SK-N-SH (cell line): Measurements from ENCODE around the gene FHOD3. TPM values are rescaled to one million over a fixed set of nuclear protein-coding genes. Genes with fewer than 3 reads are reported as not detected.

Experiments
- CTCF ChIA-PET: fragments of 300-600, 350-600 bp; formaldehyde crosslinking; extraction: SDS; loops from one replicate; lab custom pipeline; 2021; lab: Yijun Ruan, JAX
- POLR2A ChIA-PET: fragments of 350-600 bp; sonication (Branson Sonifier 250); formaldehyde crosslinking; extraction: SDS; loops from one replicate; lab custom pipeline; 2020; ENCODE audit warnings: antibody characterized with exemption, inconsistent platforms; lab: Yijun Ruan, JAX
- DNase-seq: peaks from one replicate; pipeline ENCODE4 v3.0.0; 2012
- H2AFZ ChIP-seq: fragments of 200-600 bp; sonication (generic); 2 replicates; pipeline ENCODE4 v1.8.1; 2016; ENCODE audit warnings: antibody characterized with exemption, mild to moderate bottlenecking, low read depth
- H3F3A ChIP-seq: fragments of 200-600 bp; sonication (generic); replicated peaks from 2 replicates; pipeline ENCODE3; 2016; ENCODE audit warnings: antibody characterized with exemption, mild to moderate bottlenecking; ENCODE audit not compliant: insufficient read depth
- H3K27ac ChIP-seq, 2 experiments: fragments of 200-500 bp in 1 of 2; fragments of 200-600 bp in 1 of 2; sonication (Bioruptor generic) in 1 of 2; sonication (generic), shearing (Covaris generic) in 1 of 2; 2 replicates each; pipeline versions ENCODE4 v1.5.1 to v1.6.1; 2014 to 2016; ENCODE audit warnings: low read depth in 2 of 2, inconsistent platforms in 1 of 2, low read length in 1 of 2, mild to moderate bottlenecking in 1 of 2, mixed read lengths in 1 of 2
- H3K27me3 ChIP-seq: fragments of 200-600 bp; sonication (generic), shearing (Covaris generic); 2 replicates; pipeline ENCODE4 v1.6.1; 2016; ENCODE audit warnings: mixed run types; ENCODE audit not compliant: insufficient read depth
- H3K36me3 ChIP-seq, 2 experiments: fragments of 200-500 bp in 1 of 2; fragments of 200-600 bp in 1 of 2; sonication (Bioruptor generic) in 1 of 2; sonication (generic) in 1 of 2; replicated peaks in 1 of 2; 2 replicates each; pipeline versions ENCODE3 to v1.5.1; 2014 to 2016; ENCODE audit warnings: low read length in 1 of 2, mild to moderate bottlenecking in 1 of 2; ENCODE audit not compliant: insufficient read depth in 2 of 2, control insufficient read depth in 1 of 2
- H3K4me1 ChIP-seq, 2 experiments: fragments of 200-500 bp in 1 of 2; fragments of 200-600 bp in 1 of 2; sonication (Bioruptor generic) in 1 of 2; sonication (generic), shearing (Covaris generic) in 1 of 2; 2 replicates each; pipeline versions ENCODE4 v1.5.1 to v1.6.1; 2014 to 2016; ENCODE audit warnings: low read depth in 1 of 2, low read length in 1 of 2, mixed run types in 1 of 2; ENCODE audit not compliant: insufficient read depth in 2 of 2, control insufficient read depth in 1 of 2
- H3K4me2 ChIP-seq: fragments of 200-600 bp; sonication (generic), shearing (Covaris generic); 2 replicates; pipeline ENCODE4 v1.6.1; 2017; ENCODE audit warnings: mixed run types
- H3K4me3 ChIP-seq, 2 experiments: fragments of 200-500 bp in 1 of 2; fragments of 200-600 bp in 1 of 2; sonication (Bioruptor generic) in 1 of 2; sonication (generic), shearing (Covaris generic) in 1 of 2; 2 replicates each; pipeline versions ENCODE4 v1.5.1 to v1.8.1; 2014 to 2016; ENCODE audit warnings: low read depth in 2 of 2, inconsistent platforms in 1 of 2, low read length in 1 of 2, mild to moderate bottlenecking in 1 of 2, mixed read lengths in 1 of 2, moderate library complexity in 1 of 2
- H3K79me2 ChIP-seq: fragments of 200-600 bp; sonication (generic); 2 replicates; pipeline ENCODE4 v1.8.1; 2017; ENCODE audit warnings: mild to moderate bottlenecking; ENCODE audit not compliant: insufficient read depth
- H3K9ac ChIP-seq: fragments of 200-600 bp; sonication (generic); 2 replicates; pipeline ENCODE4 v1.6.1; 2017; ENCODE audit warnings: mixed run types
- H3K9me2 ChIP-seq: fragments of 200-600 bp; sonication (generic); 2 replicates; pipeline ENCODE4 v1.6.1; 2017; ENCODE audit warnings: mixed run types
- H3K9me3 ChIP-seq: fragments of 200-600 bp; sonication (generic); 2 replicates; pipeline ENCODE4 v1.6.1; 2017; ENCODE audit warnings: mixed run types, mild to moderate bottlenecking, moderate library complexity
- H4K20me1 ChIP-seq: fragments of 200-600 bp; sonication (generic); 2 replicates; pipeline ENCODE4 v1.6.1; 2017; ENCODE audit warnings: mild to moderate bottlenecking, mixed run types; ENCODE audit not compliant: insufficient read depth
- CHD2 ChIP-seq: fragments of 150-350 bp; IDR thresholded peaks from 2 replicates; pipeline ENCODE4 v1.6.1; 2018; ENCODE audit warnings: low read length; ENCODE audit not compliant: partially characterized antibody
- ELF1 ChIP-seq: IDR thresholded peaks from 2 replicates; pipeline ENCODE4 v1.4.0; 2012
- EP300 ChIP-seq, 2 experiments: IDR thresholded peaks; 2 replicates each; pipeline versions ENCODE4 v1.4.0 to v1.6.1; 2012; ENCODE audit warnings: borderline replicate concordance in 1 of 2, low read depth in 1 of 2, low read length in 1 of 2
- FOSL2 ChIP-seq: IDR thresholded peaks from 2 replicates; pipeline ENCODE4 v1.4.0; 2012; ENCODE audit warnings: low read depth, mild to moderate bottlenecking, moderate library complexity, borderline replicate concordance
- JUND ChIP-seq: IDR thresholded peaks from 2 replicates; pipeline ENCODE4 v1.4.0; 2012
- POLR2AphosphoS5 ChIP-seq: IDR thresholded peaks from 2 replicates; pipeline ENCODE4 v1.6.1; 2012; ENCODE audit warnings: low read depth, low read length
- RAD21 ChIP-seq: IDR thresholded peaks from 2 replicates; pipeline ENCODE4 v1.6.1; 2012; ENCODE audit warnings: mild to moderate bottlenecking, low read length
- RCOR1 ChIP-seq: fragments of 150-350 bp; IDR thresholded peaks from 2 replicates; pipeline ENCODE4 v1.6.1; 2017; ENCODE audit warnings: antibody characterized with exemption, low read length
- TEAD4 ChIP-seq: IDR thresholded peaks from 2 replicates; pipeline ENCODE4 v1.4.0; 2012; ENCODE audit warnings: mild to moderate bottlenecking, borderline replicate concordance; ENCODE audit not compliant: insufficient read depth
- YY1 ChIP-seq: IDR thresholded peaks from 2 replicates; pipeline ENCODE4 v1.4.0; 2012; ENCODE audit warnings: low read depth, mild to moderate bottlenecking
- WGBS: methylation state at CpG from one replicate; pipeline ENCODE4 v1.1.6; 2017; ENCODE audit warnings: low lambda C conversion rate; 5-methylcytosine and 5-hydroxymethylcytosine counted together
- polyA plus RNA-seq, 3 experiments: library from polyadenylated mRNA; depleted of rRNA; stranded (reverse); fragments of >200 nt; gene quantifications; 2 replicates each; pipeline ENCODE4 v1.2.3, GENCODE V29; 2012
- TF ChIP-seq, protein P1 (sequence below): IDR thresholded peaks from 2 replicates; pipeline ENCODE4 v1.4.0; 2012; ENCODE audit warnings: low read depth, borderline replicate concordance
- TF ChIP-seq, protein P2 (sequence below): fragments of 150-350 bp; IDR thresholded peaks from 2 replicates; pipeline ENCODE4 v1.6.1; 2017; ENCODE audit warnings: antibody characterized with exemption, low read length, low read depth, borderline replicate concordance
- TF ChIP-seq, protein P3 (sequence below): IDR thresholded peaks from 2 replicates; pipeline ENCODE4 v1.4.0; 2012; ENCODE audit warnings: low read depth, borderline replicate concordance
- TF ChIP-seq, protein P4 (sequence below): IDR thresholded peaks from 2 replicates; pipeline ENCODE4 v1.6.1; 2012; ENCODE audit warnings: mild to moderate bottlenecking, low read depth, low read length, moderate library complexity

Gene FHOD3
- polyA plus RNA-seq, 1 of the 3 experiments (the other 2 are of a cell fraction): 10.9 TPM

DNA sequence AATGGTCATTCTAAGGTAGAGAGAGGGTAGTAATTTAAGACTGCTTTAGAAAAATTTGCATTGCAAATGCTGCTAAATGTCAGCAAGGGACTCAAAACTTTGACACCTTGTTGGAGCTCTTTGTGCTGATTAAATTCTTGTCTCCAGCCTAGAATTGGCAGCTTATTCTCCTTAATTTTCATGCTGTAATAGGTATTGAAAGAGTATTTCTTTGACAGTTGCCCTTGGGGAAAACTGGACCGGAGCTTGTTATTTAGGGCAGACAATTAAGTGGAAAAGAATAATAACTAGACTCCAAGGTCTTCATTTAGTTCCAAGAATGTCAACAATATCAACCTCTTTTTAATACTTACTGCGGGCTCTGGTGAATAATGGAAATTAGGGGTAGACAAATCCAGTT is 267.3 kb downstream of the FHOD3 start:
- Histone ChIP-seq H3K79me2 (no peaks in the 10 kb centered on the region), H3K27ac (no peak overlapping the region), H3K4me1 (peaks cover 0 to 2% of the 10 kb centered on the region in 2 experiments; a peak in 1 of 4 replicates), H3K4me2 (no peak overlapping the region), H3K9me2 (no peaks in the 10 kb centered on the region), H2AFZ (no peak overlapping the region), H3F3A (no peaks in the 10 kb centered on the region), H3K4me3 (no peak overlapping the region), H3K9ac (no peak overlapping the region), H3K36me3 (no peaks in the 10 kb centered on the region), H3K9me3 (no peaks in the 10 kb centered on the region), H3K27me3 (no peaks in the 10 kb centered on the region), H4K20me1 (no peaks in the 10 kb centered on the region)
- TF ChIP-seq CHD2 (no peak), FOSL2 (no peak), RCOR1 (no peak), ELF1 (no peak), TEAD4 (no peak), POLR2AphosphoS5 (no peak), YY1 (no peak), RAD21 (no peak), EP300 (IDR thresholded peaks at IDR 0.05; ENCODE audit: borderline replicate concordance in 1 of 2, low read depth in 1 of 2, low read length in 1 of 2) (no peak), JUND (no peak)
- TF ChIP-seq, protein P1, sequence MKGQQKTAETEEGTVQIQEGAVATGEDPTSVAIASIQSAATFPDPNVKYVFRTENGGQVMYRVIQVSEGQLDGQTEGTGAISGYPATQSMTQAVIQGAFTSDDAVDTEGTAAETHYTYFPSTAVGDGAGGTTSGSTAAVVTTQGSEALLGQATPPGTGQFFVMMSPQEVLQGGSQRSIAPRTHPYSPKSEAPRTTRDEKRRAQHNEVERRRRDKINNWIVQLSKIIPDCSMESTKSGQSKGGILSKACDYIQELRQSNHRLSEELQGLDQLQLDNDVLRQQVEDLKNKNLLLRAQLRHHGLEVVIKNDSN: no peak
- TF ChIP-seq, protein P2, sequence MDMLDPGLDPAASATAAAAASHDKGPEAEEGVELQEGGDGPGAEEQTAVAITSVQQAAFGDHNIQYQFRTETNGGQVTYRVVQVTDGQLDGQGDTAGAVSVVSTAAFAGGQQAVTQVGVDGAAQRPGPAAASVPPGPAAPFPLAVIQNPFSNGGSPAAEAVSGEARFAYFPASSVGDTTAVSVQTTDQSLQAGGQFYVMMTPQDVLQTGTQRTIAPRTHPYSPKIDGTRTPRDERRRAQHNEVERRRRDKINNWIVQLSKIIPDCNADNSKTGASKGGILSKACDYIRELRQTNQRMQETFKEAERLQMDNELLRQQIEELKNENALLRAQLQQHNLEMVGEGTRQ: no peak
- TF ChIP-seq, protein P3, sequence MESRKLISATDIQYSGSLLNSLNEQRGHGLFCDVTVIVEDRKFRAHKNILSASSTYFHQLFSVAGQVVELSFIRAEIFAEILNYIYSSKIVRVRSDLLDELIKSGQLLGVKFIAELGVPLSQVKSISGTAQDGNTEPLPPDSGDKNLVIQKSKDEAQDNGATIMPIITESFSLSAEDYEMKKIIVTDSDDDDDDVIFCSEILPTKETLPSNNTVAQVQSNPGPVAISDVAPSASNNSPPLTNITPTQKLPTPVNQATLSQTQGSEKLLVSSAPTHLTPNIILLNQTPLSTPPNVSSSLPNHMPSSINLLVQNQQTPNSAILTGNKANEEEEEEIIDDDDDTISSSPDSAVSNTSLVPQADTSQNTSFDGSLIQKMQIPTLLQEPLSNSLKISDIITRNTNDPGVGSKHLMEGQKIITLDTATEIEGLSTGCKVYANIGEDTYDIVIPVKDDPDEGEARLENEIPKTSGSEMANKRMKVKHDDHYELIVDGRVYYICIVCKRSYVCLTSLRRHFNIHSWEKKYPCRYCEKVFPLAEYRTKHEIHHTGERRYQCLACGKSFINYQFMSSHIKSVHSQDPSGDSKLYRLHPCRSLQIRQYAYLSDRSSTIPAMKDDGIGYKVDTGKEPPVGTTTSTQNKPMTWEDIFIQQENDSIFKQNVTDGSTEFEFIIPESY: no peak
- TF ChIP-seq, protein P4, sequence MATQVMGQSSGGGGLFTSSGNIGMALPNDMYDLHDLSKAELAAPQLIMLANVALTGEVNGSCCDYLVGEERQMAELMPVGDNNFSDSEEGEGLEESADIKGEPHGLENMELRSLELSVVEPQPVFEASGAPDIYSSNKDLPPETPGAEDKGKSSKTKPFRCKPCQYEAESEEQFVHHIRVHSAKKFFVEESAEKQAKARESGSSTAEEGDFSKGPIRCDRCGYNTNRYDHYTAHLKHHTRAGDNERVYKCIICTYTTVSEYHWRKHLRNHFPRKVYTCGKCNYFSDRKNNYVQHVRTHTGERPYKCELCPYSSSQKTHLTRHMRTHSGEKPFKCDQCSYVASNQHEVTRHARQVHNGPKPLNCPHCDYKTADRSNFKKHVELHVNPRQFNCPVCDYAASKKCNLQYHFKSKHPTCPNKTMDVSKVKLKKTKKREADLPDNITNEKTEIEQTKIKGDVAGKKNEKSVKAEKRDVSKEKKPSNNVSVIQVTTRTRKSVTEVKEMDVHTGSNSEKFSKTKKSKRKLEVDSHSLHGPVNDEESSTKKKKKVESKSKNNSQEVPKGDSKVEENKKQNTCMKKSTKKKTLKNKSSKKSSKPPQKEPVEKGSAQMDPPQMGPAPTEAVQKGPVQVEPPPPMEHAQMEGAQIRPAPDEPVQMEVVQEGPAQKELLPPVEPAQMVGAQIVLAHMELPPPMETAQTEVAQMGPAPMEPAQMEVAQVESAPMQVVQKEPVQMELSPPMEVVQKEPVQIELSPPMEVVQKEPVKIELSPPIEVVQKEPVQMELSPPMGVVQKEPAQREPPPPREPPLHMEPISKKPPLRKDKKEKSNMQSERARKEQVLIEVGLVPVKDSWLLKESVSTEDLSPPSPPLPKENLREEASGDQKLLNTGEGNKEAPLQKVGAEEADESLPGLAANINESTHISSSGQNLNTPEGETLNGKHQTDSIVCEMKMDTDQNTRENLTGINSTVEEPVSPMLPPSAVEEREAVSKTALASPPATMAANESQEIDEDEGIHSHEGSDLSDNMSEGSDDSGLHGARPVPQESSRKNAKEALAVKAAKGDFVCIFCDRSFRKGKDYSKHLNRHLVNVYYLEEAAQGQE: no peak
- 90% methylated on average over 2 of the region's 2 CpGs for WGBS
- ChIA-PET CTCF (interaction anchor here (1.0 to 1.5 kb wide), 2 partner anchors 28 to 280 kb away, joined by 3 to 5 read pairs; no protein-coding TSS in a partner anchor), POLR2A (no interaction called here)
- no peak for DNase-seq
